Coronary artery (tissue), 2 donors: ENCODE data around the gene SLC24A1.

Experiments used
- DNase-seq: peaks from one replicate; pipeline ENCODE4 v3.0.0-alpha.2; 2017; ENCODE audit warnings: low spot score
- H3K27ac ChIP-seq, 2 donors: fragments of 200-600 bp; sonication (generic); one replicate each; pipeline ENCODE4 v1.5.1; 2016 to 2019
- H3K4me3 ChIP-seq: fragments of 200-600 bp; sonication (generic); 2 replicates; pipeline ENCODE4 v1.5.1; 2016; ENCODE audit warnings: mild to moderate bottlenecking, moderate library complexity
- TF ChIP-seq, protein P1 (sequence below): fragments of 200-600 bp; sonication (generic); IDR thresholded peaks from one replicate; pipeline ENCODE4 v1.5.1; 2019; ENCODE audit warnings: antibody characterized with exemption

SLC24A1 gene

DNA sequence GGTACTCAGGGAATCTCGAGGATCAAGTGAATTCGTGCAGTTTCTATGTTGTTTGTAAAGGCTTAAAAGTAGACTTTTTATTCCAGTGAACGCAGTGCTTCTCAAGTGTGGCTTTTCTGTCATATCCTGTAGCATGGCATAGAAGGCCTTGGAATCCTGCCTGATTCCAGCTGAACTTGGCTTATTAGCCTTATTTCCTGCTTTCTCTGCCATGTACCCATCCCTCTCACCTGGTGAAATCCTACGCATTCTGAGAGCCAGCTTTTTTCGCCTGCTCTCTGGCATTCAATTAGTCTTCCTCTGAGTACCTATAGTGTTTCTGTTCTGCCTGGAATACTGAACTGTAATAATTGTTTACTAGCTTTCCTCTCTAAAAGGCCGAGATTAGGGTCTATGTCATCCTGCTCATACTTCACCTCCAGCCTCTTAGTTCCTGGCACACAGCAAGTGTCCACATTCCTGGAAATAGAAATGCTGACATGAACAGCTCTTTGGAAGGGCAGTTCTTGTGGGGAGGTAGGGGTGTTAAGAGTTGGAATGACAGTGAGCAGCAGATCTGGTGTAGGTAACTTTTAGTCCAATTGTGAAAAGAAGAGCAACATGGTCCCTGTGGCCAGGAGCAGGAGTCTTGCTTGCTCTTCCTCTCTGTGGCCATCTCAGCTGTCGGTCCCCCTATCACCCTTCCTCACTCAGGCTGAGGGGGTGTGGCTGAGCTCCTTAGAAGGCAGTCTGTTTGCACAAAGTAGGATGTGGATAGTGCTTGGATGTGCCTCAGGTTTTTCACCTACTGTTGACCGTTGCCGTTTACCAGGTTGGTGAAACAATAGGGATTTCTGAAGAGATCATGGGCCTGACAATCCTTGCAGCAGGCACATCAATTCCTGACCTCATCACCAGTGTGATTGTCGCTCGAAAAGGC, 30.4 kb downstream of the SLC24A1 start:
- no peak overlapping the region for H3K27ac ChIP-seq
- no peak for DNase-seq
- no peak overlapping the region for H3K4me3 ChIP-seq
- TF ChIP-seq, protein P1, sequence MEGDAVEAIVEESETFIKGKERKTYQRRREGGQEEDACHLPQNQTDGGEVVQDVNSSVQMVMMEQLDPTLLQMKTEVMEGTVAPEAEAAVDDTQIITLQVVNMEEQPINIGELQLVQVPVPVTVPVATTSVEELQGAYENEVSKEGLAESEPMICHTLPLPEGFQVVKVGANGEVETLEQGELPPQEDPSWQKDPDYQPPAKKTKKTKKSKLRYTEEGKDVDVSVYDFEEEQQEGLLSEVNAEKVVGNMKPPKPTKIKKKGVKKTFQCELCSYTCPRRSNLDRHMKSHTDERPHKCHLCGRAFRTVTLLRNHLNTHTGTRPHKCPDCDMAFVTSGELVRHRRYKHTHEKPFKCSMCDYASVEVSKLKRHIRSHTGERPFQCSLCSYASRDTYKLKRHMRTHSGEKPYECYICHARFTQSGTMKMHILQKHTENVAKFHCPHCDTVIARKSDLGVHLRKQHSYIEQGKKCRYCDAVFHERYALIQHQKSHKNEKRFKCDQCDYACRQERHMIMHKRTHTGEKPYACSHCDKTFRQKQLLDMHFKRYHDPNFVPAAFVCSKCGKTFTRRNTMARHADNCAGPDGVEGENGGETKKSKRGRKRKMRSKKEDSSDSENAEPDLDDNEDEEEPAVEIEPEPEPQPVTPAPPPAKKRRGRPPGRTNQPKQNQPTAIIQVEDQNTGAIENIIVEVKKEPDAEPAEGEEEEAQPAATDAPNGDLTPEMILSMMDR, result no peak

DNA sequence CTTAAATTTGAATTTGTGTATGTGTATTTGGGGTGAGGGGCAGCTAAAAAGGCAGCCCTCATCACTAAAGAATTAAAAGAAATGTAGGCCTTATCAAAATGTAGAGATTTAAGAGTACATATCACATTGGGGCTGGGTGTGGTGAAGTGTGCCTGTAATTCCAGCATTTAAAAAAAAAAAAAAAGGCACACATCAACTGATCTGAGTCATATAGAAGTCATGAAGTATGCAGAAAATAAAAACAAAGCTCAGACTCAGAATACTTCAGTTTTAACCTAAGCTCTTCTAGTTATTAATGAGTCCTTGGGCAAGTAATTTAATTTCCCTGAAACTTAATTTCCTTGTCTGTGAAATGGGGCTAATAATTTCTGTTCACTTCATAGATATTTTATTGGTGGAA, 31.6 kb downstream of the SLC24A1 start:
- no peak for DNase-seq
- H3K4me3 ChIP-seq, result no peak overlapping the region
- TF ChIP-seq, protein P1, result no peak
- H3K27ac ChIP-seq, result no peak overlapping the region

DNA sequence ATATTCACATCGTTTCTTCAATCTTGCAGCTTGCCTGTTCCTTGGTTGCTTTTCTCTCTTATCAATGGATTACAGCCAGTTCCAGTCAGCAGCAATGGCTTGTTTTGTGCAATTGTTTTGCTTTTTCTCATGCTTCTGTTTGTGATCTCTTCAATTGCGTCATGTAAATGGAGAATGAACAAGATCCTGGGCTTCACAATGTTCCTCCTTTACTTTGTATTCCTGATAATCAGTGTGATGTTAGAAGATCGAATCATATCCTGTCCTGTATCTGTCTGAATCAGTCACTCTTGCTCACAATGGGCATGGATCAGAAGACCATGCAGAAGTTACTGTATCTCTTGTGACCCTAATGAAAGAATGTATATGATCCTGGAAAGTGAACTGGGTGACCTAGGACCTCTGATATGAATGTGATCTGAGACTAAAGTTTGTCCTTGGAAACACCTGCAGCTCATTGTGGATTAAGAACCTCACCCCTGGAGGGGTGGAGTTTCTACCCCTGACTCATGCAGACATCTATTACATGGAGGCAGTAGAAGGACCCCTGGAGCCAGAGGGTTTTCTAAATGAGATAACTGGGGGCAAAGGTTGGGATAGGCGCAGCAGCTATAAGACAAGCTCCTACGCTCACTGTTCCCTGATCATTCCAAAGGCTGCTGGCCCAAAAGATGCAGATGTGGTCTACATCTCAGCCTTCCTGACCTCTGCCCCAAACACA, 32.2 kb downstream of the SLC24A1 start:
- H3K27ac ChIP-seq, result no peak overlapping the region
- TF ChIP-seq, protein P1, result no peak
- no peak for DNase-seq

DNA sequence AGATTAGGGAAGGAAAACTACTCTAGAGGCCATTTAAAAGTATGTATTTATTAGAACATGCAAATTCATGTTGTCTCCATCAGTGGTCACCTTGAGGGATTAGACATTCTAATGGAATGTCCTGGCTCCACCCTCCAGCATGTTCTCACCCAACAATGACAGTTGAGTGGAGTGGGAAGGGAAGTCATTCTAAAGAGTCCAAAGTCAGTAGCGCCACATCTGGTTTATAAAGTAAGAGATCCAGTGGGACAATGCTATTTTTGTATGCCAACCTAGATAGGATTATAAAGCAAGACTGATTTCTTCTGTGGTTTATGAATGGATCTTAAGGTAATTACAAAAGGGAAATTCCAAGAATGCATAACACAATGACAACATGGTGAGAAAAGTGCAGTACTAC, 33.3 kb downstream of the SLC24A1 start:
- DNase-seq, result no peak
- Histone ChIP-seq H3K27ac (no peak overlapping the region), H3K4me3 (no peak overlapping the region)
- TF ChIP-seq, protein P1, result no peak

More for the DNA sequence above, 32.2 kb downstream of the SLC24A1 start:
- no peak overlapping the region for H3K4me3 ChIP-seq

DNA sequence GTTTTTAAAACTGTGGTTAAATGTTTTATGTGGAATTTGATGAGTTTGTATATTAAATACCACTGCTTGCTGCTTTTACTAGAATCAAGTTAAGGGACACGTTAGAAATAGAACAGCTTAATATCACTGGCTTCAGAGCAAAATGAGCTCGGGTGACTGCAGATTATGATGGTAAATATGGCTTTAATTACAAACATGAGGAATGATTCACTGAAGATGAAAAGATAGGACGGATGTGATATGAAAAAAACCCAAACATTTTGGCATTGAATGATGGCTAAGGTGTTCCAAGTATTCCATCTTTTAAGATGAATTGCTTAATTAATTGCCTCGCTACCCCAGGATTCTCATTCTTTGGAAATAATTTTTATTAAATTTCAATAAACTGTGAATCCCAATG, 33.7 kb downstream of the SLC24A1 start:
- no peak for DNase-seq
- TF ChIP-seq, protein P1, result no peak
- H3K4me3 ChIP-seq, result no peak overlapping the region
- H3K27ac ChIP-seq, result no peak overlapping the region

DNA sequence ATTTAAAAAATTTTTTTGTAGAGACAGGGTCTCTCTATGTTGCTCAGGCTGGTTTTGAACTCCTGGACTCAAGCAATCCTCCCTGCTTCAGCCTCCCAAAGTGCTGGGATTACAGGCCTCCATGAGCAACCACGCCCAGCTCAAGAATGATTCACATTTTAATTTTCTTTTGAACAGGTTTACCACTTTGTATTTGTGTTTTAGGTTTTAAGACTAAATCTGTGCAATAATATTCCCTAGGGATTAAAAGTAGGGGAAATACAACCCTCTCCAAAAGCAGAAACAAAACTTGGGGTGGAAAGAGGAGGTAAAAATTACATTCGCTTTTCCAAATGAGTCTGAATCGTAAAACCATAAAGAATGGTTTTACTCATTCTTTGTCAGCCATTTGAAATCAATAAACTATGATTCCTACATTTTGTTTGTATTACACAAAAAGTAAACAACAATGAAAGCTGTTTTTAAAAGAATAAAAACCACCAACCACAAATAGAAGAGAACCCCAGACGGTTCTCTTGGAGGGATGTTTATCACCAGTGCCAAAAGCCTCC, 37.8 kb downstream of the SLC24A1 start:
- DNase-seq, result no peak
- Histone ChIP-seq H3K4me3 (no peak overlapping the region), H3K27ac (no peak overlapping the region)
- TF ChIP-seq, protein P1, result no peak
